Activated CD4-positive, alpha-beta T cell treated with anti-CD3 and anti-CD28 coated beads, Interleukin-2, Interleukin-4, amounts not matched to agents 100 ng/mL and 50 ng/mL, durations not matched to agents 16 hours and 8 hours (primary cell): ENCODE data around the gene ADPGK.
"Not testable (repeated sequence)": the region's sequence is repeated elsewhere in the genome, so short reads cannot be mapped to it uniquely, and the experiment has no call there.

Experiments used
- DNase-seq: peaks from one replicate; pipeline ENCODE4 v3.0.0-alpha.2; 2020; ENCODE audit warnings: low spot score

ADPGK gene

GRCh38 chr15:72783640-72784455 is at the start of gene ADPGK:
ADPGK (minus strand) TSS chr15:72783758; CDS start chr15:72783691, 67 bp downstream.
- DNase-seq, result peak; percentile 93

DNA sequence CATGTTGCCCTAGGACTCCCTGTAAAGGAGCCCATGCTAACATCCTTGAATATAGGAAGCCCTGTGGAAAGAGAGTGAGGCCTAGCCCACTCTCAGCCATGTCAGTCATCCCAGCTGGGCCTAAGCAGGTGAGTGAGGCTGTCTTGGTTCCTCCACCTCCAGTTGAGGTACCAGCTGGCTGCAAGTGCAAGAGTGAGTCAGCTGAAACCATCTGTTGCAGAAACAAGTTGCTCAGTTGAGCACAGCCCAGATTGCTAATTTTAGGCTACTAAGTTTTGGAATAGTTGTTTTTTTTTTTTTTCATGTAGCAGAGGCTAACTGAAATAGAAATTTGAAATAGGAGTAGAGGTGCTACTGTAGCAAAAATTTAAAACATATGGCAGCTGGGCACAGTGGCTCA is 43.7 kb upstream of the ADPGK start:
- no peak for DNase-seq

- DNase-seq, result no peak
Measured at GRCh38 chr15:72826611-72827010, 43.1 kb upstream of the ADPGK start.

DNA sequence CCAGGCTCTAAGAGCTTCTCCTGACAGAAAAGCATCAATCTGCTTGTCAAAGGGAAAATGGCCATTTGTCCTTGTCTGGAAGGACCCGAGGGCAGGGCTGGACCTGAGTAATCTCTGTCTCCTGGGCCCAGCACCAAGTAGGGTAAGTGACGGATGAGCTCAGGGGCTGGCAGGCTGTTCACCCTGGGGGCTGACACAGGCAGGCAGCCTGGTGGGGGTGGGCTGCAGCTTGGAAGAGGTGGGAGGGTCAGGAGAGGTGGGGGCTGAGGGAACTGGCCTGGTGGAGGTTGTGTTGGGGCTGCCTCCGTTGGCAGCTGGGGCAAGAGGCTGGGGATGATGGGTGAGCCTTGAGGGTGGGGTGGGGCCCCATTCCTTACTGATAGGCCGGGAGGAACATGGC is 42.3 kb upstream of the ADPGK start:
- no peak for DNase-seq

- DNase-seq, result no peak
Measured at GRCh38 chr15:72824781-72825180, 41.2 kb upstream of the ADPGK start.

GRCh38 chr15:72824112-72824511 is 40.6 kb upstream of the ADPGK start:
- DNase-seq, result no peak

GRCh38 chr15:72820278-72820677 is 36.7 kb upstream of the ADPGK start:
- no peak for DNase-seq

DNA sequence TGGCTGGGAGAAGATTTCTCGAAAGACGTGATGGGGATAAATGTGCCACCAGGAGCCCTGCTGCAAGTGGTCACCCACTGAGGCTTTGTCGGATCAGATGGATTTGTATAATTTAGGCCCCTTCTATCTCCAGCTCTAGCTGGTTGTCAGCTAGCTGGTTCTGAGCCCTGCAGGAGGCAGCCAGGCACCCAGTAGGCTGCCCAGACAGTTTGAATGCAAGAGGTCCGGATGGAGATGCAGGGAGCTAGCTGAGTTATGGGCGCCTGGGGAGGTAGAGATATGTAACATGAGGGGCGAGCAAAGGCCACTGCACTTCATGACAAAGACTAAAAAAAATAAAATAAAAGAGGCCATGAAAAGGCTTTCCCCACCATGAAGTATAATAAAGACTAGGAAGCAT is 35.1 kb upstream of the ADPGK start:
- no peak for DNase-seq

- DNase-seq, result no peak
Measured at GRCh38 chr15:72813345-72814004, 29.9 kb upstream of the ADPGK start.

DNA sequence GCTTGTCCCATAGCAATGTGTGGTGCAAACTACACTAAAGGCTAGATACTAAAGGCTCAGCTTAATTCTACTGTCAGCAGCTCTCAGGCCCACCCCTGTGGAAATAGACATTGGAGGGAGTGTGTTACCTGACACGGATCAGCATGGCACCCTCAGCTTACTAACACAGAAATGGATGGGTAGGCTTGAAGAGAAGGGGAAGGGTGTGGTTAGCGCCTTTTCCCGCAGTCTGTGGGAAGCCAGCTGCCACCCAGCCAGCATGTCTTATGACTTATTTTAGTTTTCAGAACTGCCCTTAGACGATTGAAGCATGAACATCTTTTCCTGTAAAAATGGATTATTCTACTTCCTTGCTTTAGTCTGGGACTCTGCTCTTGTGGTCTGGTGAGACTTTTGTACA is 25.8 kb upstream of the ADPGK start:
- DNase-seq, result no peak

DNA sequence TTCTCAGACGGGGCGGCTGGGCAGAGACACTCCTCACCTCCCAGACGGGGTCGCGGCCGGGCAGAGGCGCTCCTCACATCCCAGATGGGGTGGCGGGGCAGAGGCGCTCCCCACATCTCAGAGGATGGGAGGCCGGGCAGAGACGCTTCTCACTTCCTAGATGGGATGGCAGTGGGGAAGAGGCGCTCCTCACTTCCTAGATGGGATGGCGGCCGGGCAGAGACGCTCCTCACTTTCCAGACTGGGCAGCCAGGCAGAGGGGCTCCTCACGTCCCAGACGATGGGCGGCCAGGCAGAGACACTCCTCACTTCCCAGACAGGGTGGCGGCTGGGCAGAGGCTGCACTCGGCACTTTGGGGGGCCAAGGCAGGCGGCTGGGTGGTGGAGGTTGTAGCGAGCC is 23.8 kb upstream of the ADPGK start:
- DNase-seq, result not testable (repeated sequence)

- no peak for DNase-seq
Measured at GRCh38 chr15:72803006-72803405, 19.4 kb upstream of the ADPGK start.

DNA sequence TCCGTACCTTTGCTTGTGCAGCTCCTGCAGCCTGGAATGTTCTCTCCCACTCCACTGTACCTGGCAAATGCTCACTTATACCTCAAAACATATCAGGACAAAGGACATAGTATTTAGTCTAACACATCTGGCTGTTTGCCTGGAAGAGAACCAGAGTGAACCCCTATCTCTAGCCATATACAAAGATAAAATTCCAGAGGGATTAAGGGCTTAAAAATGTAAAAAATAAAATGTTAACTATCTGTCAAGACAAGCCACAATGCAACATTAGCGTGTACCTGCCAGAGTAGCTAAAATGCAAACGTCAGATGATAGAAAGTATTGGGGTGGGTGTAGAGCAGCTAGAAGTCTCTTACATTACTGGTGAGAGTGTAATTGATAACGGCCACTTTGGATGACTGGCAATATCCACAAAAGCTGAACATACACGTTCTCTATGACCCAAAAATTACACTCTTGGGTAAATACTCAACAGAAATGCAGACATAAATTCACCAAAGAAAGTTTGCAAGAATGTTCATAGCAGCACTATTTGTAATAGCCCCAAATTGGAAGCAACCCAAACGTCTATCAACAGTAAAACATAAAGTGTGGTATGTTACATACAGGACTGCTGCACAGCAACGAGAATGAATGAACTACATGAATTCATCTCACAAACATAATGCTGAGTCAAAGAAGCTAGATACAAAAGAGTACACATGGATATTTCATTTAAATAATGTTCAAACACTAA is 18.2 kb upstream of the ADPGK start:
- no peak for DNase-seq

GRCh38 chr15:72800833-72801481 is 17.4 kb upstream of the ADPGK start:
- DNase-seq, result no peak

DNA sequence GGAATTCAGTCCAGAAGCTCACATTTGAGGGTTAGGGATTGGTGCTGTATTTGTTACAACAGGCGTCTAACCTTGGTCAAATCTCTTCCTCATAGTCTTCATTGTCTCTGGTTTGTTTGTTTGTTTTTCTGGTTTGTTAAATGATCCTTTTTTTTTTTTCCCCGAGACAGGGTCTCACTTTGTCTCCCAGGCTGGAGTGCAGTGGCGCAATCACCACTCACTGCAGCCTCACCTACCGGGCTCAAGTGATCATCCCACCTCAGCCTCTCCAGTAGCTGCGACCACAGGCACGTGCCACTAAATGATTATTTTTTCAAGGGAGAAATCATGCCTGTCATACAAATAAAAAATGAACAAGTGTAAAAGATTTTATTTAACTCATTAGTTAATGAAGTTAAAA is 14.3 kb upstream of the ADPGK start:
- no peak for DNase-seq

- DNase-seq, result no peak
Measured at GRCh38 chr15:72797338-72797689, 13.8 kb upstream of the ADPGK start.

DNA sequence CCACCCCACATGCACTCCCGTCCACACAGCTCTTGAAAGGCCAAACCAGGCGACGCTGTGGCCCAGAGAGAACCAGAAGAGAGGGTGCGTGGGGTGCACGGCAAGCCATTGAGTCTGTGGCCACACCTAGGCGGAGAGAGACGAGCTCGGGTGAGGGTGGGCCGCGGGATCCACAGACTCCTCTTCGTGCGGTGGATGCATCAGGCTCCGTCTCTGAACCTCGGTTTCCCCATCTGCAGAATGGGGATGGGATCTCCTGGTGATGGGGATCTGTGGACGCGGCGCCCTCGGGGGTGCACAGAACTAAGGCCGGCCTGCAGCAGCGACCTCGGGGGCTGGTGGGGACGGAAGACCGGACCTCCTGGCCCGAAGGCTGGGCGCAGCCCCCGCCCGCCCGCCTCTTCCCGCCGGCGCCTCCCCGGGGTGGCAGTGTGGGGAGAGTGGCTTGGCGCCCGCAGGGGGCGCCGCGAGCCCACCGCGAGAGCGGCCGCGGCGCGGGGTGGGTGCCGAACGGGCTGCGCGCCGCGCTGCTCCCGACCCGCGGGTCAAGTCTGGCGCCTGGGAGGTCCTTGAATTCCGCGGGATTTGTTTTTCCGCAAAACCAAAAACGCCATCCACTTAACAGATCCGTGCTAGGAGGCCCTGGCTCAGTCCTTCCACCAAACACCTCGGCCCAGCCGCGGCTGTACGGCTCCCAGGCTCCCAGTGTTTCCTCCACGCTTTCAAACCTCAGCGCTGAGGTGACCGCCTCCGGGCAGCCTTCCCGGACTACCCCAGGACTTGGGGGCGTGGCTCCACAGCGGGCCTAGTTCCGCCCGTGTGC is 13.2 kb upstream of the ADPGK start:
- DNase-seq, result peak; percentile 39

DNA sequence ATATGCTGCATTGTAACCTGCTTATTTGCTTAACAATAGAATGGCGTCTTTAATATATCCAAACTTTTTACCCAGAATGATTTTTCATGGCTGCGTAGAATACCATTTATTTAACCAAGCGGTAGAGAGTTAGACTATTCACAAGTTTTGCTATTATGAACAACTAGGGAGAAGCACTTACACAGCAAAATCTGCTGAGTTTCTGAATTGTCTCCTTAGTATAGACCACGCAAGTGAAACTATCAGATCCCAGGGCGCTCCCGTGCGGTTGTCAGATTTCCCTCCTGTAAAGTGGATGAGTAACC is 12.6 kb upstream of the ADPGK start:
- DNase-seq, result no peak

GRCh38 chr15:72793766-72794660 is 10.5 kb upstream of the ADPGK start:
- DNase-seq, result no peak

- no peak for DNase-seq
Measured at GRCh38 chr15:72792431-72792830, 8.9 kb upstream of the ADPGK start.
